Vagina (tissue), 2 donors: ENCODE results near the gene TLCD3A.

Source experiments
- CTCF ChIP-seq, 3 experiments: fragments of 450-650 bp in 2 of 3; fragments of 200-600 bp in 1 of 3; sonication (generic) in 1 of 3; IDR thresholded peaks; one replicate each; pipeline ENCODE4 v1.5.1; 2017 to 2019; ENCODE audit warnings: antibody characterized with exemption in 3 of 3, mild to moderate bottlenecking in 2 of 3, moderate library complexity in 2 of 3
- POLR2A ChIP-seq, 2 donors: fragments of 450-650 bp; IDR thresholded peaks; one replicate each; pipeline ENCODE4 v1.6.1; 2017; ENCODE audit warnings: antibody characterized with exemption in 2 of 2, mild to moderate bottlenecking in 2 of 2, moderate library complexity in 2 of 2
- POLR2AphosphoS5 ChIP-seq, 2 donors: sonication (generic); formaldehyde crosslinking; IDR thresholded peaks; one replicate each; pipeline ENCODE4 v1.9.0; 2017; ENCODE audit warnings: antibody characterized with exemption in 2 of 2, mild to moderate bottlenecking in 2 of 2, low read depth in 1 of 2; ENCODE audit not compliant: insufficient read depth in 1 of 2

DNA sequence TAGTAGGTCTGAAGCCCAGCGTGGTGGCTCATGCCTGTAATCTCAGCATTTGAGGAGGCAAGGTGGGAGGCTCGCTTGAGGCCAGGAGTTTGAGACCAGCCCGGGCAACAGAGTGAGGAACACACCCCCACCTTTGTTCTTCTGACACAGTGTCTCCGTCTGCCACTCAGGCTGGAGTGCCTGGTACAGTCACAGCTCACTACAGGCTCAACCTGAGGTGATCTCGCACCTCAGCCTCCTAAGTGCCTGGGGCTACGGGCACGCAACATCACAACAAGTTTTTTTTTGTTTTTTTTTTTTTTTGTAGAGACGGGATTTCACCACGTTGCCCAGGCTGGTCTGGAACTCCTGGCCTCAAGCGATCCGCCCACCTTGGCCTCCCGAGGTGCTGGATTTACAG, 6.7 kb upstream of the TLCD3A start:
- no peak for TF ChIP-seq CTCF (IDR thresholded peaks at IDR 0.05)
- TF ChIP-seq POLR2A (IDR thresholded peaks at IDR 0.05), result no peak
- TF ChIP-seq POLR2AphosphoS5 (IDR thresholded peaks at IDR 0.05; ENCODE audit: insufficient read depth in 1 of 2, low read depth in 1 of 2), result no peak
